GM18861 (cell line): Measurements from ENCODE around the gene IL1RAPL1.
"Not testable (repeated sequence)": the region's sequence is repeated elsewhere in the genome, so short reads cannot be mapped to it uniquely, and the experiment has no call there.

Experiments used
- ATAC-seq: cut with Tn5 transposase; IDR thresholded peaks from one replicate; pipeline ENCODE4 v1.9.1; 2021; ENCODE audit not compliant: unreplicated experiment

IL1RAPL1 gene

DNA sequence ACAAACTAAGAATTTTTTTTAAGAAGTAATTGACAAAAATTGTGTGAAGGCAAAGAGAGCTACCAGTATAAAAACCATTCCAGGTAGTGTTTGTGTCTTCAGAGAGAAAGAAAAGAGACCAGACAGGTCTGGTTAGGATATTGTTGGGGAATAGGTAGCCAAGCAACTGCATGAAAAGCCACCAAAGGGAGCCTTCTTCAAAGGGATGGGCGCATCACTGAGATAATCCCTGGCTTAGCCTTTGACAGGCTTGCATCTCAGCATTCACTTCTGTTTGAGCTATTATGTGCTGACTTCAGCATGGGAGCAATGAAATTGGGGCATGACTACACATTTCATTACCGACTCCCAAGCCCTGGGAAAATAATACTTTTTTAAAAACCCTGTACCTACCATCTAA, 496.6 kb downstream of the IL1RAPL1 start:
- ATAC-seq = no peak

DNA sequence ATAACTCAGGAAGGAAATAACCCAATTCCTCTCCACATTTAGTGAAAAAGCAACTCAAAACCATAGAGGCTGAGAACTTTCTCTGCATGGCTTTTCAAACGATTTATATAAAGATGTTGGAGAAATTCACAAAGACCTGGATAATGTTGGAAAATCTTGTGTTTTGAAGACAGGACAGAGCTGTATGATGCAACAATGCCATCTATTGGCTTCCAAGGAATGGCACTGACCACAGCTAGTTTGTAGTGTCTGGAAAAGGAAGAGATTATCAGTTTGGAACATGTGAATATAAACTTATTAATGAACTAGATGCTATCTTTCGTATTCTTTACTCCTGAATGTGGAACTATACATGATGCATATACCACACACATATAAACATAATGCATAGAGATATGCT, 503.6 kb downstream of the IL1RAPL1 start:
- no peak for ATAC-seq

DNA sequence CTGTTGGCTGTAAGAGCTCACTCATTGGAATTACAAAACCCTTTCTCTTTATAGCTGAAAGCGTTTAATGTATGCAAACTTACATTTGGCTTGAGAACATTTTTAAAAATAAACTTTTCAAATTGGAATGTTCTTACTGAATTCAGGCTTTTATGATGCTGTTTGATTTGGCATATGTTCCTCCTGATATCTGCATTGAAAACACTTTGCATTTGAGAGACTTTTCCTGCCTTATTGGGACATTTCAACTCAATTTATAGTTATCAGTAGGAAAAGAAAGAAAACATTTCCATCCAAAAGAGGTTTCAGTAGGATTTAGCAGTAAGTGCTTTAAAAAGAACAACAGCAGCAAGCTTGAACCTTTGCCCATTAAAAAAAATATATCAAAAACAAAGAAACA, 520.0 kb downstream of the IL1RAPL1 start:
- ATAC-seq = no peak

DNA sequence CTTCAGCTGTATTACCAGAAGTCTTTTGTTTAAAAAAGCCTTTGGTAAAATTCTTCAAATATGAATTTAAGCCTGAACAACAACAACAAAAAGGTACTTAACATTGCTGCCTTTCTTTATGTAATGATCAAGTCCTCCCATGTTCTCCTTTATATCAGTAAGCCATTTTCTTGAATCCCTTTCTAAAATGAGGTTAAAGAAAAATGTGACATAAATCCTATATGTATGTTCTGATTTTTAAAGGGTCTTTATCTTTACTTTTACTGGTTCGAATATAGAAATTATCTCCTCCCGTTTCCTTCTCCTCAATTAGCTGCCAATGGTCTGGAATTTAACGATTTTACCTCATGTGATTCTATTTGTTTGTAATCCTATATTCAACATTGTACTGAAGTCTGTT, 522.8 kb downstream of the IL1RAPL1 start:
- ATAC-seq = no peak

DNA sequence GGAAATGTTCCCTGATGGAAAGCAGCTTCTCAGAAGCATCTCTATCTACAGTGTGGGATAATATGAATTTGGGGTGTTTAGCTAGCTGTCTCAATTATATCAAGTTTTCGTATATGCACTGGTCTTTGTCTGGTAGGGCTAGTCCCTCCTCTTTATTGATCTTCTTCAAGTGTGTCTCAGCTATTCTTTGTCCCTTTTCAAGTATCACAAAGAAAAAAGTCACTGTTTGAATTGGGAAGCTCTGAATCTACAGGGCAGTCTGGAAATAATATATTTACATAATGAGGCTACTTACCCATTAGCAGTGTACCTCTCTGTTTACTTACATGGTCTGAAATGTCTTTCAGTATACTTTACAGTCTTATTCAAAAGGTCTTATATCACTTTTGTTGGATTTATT, 526.0 kb downstream of the IL1RAPL1 start:
- no peak for ATAC-seq

DNA sequence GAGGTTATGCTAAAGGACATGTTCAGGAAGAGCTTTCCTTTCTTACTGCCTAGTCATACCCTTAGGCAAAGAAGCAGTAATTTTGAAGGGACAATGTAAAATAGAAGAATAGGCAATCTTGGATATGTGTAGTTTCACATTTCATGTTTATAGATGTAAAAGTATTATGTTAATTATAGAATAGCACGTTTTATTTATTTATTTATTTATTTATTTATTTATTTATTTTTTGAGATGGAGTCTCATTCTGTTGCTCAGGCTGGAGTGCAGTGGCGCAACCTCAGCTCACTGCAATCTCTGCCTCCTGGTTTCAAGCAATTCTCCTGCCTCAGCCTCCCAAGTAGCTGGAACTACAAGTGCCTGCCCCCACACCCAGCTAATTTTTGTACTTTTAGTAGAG, 535.6 kb downstream of the IL1RAPL1 start:
- not testable (repeated sequence) for ATAC-seq

DNA sequence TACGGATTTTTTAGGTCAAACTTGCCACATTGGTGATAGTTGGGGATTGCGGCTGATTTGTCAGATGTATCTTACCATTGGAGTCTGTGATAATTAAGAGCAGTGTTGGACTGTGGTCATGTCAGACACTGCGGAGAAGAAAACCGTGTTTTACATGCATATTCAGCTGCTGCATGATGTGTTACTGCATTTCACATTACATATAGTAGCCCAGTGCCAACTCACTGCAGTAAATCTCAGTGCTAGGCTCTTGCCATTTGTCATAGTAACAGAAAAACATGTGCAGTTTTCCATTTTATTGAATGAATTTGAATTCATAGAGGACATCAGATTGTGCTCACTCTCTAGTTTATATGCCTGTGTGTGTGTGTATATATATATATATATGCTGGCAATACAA, 543.7 kb downstream of the IL1RAPL1 start:
- ATAC-seq = no peak

DNA sequence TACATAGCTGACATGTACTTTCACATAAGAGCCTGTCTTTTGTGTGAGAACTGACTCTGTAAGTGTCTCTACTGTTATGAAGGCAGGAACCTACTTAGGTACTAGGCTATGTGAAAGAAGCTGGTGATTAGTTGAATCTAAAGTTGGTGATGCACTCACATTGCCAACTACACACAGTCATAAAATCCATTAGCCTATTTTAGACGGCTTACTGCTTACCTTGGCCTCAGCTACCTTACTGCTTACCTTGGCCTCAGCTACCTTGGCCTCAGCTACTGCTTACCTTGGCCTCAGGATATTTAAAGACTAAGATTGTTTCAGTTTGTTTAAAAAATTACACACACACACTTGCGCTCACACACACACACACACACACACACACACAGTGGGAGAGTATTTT, 549.7 kb downstream of the IL1RAPL1 start:
- no peak for ATAC-seq

DNA sequence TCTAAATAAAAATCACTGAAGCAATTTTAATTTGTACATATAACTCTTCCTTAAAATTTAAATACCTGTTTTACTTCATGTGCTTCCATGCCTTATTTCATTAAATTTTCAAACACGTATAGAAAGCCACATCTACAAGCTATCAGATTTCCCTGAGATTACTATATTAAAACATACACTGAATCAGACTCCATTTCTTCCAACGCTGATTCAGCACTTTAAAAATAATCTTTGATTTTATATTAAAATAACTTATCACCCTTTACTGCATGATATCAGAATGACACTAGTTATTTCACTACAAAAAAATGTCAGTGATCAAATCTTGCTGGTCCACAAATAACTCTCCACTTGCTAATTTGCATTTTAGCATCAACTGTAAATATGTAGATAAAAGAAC, 550.8 kb downstream of the IL1RAPL1 start:
- no peak for ATAC-seq

DNA sequence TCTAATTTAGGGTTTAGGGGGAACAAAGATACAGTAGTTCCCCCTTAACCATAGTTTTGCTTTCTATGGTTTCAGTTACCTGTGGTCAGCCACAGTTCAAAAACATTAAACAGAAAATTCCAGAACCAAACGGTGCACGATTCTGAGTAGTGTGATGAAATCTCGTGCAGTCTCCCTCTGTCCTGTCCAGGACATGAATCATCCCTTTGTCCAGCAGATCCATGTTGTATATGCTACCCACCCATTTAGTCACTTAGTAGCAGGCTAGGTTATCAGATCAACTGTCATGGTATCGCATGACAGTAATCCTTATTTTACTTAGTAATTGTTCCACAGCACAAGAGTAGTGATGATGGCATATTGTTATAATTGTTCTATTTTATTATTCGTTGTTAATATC, 556.1 kb downstream of the IL1RAPL1 start:
- ATAC-seq = no peak

DNA sequence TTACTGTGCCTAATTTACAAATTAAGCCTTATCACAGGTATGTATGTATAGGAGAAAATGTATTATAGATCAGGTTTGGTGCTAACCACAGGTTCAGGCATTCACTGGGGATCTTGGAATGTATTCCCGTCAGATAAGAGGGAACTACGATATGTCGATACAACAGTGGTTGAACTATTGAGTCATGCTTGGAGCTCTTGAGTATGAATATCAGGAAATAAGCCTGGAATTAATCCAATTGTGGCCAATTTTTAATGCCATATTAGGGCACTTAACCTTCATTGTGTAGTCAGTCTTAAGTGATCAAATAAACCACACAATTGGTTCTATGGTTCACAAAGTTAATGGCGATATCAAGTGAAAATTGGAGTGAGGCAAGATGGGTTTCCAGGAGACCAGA, 556.5 kb downstream of the IL1RAPL1 start:
- ATAC-seq = no peak

DNA sequence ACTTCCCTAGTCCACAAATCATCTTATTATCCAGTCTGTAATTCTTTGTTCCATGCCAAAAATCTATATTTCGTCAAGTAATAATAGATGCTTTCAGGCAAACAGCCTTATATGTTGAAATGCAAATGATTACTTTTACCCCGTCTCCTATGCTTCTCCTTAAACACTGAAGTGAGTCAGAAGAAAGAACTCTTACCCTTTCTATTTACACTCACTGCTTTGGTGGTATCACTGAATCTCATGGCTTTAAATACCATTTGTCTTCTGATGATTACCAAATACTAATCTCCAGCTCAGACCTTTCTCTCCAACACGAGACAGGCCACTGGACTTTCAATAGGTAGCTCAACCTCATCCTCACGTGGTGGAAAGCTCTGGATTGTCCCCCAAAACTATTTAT, 558.1 kb downstream of the IL1RAPL1 start:
- ATAC-seq = no peak

DNA sequence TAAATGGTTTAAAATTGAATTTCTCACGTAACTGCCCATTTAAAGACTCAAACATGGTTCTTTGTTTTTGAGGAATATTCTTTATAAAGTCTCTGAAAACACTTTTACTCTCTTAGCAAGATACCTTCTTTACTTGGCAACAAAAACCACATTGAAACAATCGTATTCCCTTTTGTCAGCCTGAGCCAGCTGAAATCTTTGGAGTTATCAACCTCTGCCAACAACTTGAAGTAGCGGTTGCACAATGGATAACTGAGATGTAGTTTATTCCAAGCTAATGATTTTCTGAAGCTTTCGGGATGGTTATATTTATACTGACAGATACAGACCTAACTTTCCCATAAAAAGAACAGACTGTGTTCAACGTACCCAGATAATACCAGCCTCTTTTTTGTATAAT, 561.3 kb downstream of the IL1RAPL1 start:
- no peak for ATAC-seq

DNA sequence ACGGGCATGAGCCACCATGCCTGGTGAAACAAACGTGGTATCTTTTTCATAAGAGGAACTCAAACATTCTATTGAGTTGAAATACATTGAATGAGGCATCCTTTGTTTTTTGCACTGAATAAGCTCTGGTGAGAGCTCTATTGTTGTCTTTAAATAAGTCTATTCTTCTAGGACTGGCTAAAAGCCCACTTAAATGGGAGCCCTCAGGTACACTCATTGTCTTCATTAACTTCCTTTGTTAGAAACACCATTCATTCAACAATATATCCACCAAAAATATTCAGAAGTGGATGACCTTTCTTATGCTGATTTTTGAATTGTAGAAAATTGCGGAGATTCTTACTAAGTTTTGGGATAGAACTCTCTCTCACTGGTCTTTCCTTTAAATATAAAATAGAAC, 568.0 kb downstream of the IL1RAPL1 start:
- ATAC-seq = no peak

DNA sequence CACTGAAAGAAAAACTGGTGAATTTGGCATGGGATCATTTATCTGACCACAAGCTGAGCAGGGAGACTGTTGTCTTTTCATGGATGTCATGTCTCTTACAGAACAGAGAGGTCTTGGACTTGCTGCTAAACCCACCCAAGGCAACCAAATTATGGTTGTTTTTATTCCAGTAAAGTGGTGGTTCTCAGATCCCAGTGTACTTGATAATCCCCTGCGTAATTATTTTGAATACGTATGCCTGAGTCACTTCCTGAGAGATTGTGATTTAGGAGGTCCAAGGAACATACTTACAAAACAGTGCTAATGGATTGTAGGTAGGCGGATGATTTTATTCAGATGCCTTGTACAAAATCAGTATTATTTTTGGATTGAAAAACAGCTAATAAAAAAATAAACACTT, 585.6 kb downstream of the IL1RAPL1 start:
- ATAC-seq = no peak

DNA sequence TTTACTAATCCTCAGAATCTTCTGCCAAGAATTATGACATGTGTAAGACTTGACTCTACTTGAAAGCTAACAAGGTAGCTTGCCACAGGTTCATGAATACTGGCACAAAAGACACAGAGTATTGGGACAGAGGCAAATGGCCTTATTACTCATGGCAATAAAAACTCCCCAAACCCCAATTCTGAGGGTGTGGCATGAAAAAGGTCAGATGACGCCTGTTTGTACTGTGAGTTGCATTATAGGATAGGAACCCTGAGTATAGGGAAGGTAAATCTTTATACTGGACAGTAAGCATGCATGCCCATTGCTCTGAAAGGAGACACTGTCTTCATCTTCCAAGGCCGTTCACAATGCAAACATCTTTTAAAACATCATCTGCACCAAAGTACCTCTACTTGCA, 600.0 kb downstream of the IL1RAPL1 start:
- no peak for ATAC-seq

DNA sequence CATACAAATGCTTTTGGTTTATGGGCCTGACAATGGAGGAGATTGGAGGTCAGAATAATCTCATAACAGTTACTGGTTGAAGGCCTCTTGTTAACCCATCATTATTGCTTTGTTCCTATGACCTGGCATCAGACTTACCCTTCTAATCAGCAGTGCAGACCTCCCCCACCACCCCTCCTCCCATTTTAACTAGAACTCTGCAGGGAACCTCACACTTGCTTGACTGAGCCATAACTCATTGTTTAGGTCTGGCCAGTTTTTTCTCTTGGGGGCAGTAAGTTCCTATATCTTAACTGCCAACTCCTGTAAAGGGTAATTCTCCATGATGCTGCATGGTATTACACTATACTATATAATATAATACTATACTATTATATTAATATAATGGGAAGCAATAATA, 609.3 kb downstream of the IL1RAPL1 start:
- ATAC-seq = no peak

DNA sequence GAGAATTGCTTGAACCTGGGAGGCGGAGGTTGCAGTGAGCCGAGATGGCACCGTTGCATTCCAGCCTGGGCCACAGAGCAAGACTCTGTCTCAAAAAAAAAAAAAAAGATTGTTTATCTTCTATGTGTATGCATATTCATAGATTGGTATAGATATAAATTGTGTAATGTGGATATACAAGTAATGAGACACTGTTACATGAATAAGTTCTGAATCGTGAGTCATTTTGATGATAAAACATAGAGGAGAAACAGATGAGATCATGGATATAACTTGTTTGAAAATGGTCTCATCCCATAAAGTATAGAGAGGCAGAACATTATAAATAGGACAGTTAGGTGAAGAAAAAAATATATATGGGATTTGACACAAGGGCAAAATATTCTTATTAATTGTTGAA, 628.0 kb downstream of the IL1RAPL1 start:
- ATAC-seq = no peak

DNA sequence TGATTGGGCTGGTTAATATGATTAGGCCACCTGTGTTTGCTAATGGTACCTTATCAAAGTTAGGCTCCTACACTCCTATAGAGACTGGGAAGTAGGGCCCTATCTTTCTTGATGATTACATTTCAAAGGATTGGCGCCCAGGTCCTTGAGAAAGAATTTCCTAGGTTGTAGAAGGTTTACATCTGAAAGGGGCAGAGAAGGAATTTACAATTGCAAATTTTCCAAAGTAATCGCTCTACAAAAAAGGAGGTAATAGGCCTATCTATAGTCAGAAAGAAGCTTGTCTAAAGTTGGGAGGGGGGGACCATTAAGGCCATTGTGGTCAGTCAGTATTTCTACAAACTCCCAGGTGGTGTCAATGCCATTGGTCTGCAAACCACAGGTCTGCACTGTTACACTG, 638.4 kb downstream of the IL1RAPL1 start:
- no peak for ATAC-seq

DNA sequence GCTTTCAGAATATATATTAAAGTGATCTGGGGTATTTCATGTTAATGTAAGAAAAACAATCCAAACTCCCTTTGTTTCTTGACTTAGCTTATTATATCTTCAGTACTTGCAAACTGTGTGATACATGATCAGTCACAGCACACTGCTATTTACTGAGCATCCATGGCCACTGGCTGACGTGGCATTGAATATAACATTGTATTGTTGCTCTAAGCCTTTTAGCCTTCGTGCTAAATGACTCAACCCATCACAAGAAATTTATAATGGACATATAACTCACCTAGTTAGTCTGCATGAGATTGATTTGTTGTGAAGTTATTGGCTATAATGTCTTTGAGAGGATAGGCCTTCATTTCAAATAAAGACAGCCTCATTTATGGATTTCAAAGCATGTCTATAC, 642.6 kb downstream of the IL1RAPL1 start:
- no peak for ATAC-seq

DNA sequence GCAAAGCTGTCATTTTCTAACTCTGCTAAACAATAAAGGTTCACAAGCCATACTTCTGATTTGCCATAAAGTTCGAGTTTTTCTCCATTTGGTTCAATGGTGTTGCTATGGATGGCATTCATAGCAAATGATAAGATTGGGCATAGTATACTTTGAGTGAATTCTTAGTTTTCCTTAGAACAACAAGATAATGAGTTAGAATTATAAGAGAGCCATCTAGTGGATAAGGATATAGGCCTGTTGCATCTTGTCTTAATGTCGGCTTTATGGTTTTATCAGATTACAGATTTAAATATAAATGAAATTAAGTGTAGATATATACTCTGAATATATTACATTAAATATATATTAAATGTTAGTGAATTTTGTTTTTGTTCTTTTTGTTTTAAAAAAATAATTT, 644.6 kb downstream of the IL1RAPL1 start:
- no peak for ATAC-seq

DNA sequence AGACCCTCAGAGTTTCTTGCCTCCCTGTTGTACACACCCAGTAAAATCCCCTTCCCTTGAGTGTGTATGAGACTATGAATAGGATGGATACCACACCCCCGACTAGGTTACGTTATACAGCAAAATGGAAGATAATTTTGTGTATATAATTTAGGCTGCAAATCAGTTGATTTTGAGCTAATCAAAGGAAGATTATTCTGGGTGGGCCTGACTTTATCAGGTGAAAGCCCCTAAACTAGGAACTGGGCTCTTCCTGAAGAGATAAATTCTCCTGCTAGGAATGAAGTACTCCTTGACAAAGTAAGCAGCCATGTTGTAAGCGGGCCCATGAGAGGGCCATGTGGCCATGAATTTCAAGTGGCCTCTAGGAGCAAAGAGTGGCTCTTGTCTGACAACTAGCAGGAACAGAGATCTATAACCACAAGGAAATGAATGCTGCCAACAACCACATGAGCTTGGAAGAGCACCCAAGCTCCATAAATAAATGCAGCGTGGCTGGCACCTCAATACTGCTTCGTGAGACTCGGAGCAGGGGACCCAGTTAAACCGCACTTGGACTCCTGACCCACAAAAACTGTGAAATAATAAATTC, 646.4 kb downstream of the IL1RAPL1 start:
- ATAC-seq = no peak

DNA sequence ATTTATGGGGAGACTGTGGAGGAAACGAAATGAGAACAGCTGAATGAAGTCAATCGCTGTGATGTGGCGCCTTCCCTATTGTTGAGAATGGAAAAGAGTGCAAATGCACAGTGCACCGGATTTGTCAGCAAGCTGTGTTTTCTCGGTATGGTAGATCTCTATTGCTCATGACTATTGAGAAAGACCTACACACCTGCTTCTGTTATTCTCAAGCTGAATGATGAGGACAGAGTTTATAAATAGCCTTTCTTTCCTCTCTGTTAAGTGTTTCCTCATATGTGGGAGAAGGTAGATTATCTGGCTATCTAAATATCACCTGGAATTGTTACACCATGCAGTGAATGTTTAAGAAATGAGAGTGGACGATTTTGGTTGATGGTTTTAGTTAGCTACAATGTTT, 650.7 kb downstream of the IL1RAPL1 start:
- no peak for ATAC-seq

DNA sequence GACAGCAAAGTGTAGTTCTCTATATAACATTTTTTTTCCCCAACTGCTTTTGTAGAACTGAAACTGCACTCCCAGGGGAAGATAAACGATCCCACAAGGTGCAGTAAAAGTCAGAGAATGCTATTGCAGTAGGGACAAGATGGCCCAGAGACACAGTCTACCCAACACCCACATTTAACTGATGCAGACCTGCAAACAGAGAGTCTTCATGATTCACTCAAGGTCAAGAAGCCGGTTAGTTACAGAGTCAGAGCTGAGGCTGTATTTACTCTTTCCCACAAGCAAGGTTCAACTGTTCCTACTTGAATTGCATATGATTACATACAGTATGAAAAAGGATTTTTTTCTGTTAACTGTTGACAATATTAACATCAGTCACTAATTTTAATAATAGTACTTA, 654.6 kb downstream of the IL1RAPL1 start:
- ATAC-seq = no peak
